Activated naive CD4-positive, alpha-beta T cell (primary cell): ENCODE data around the gene IZUMO1.

Experiments
- DNase-seq, 4 experiments: peaks; one replicate each; lab custom pipeline; 2025; lab: John Stamatoyannopoulos, UW

The IZUMO1 gene

DNA sequence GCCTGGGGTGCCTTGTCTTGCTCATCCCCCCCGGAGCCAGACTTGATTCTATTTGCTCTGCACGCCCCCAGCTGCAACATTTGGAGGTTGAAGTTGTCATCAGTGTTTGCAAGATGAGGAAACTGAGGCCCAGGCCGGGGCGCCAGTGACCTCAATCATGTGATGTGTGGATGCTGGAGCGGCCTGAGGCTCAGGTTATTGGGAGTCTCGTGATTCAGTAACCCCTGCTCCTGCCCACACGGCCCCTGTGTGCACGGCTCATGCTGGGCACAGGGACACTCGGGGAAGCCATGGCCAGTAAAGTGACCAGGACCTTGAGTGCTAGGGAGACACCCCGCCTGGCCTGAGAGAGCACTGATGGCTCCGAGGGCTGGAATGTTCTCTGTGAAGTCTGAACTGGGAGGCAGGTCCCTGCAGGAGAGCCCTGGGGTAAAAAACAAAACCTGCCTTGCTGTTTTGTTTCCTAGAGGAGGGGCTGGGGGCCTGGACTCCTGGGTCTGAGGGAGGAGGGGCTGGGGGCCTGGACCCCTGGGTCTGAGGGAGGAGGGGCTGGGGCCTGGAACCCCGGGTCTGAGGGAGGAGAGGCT, 10.5 kb upstream of the IZUMO1 start:
- DNase-seq, result no peak

- no peak for DNase-seq
Observed at GRCh38 chr19:48756686-48757085, 10.0 kb upstream of the IZUMO1 start.

DNA sequence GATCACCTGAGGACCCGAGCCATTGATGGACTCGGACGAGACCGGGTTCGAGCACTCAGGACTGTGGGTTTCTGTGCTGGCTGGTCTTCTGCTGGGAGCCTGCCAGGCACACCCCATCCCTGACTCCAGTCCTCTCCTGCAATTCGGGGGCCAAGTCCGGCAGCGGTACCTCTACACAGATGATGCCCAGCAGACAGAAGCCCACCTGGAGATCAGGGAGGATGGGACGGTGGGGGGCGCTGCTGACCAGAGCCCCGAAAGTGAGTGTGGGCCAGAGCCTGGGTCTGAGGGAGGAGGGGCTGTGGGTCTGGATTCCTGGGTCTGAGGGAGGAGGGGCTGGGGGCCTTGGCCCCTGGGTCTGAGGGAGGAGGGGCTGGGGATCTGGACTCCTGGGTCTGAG, 9.5 kb upstream of the IZUMO1 start:
- no peak for DNase-seq

DNA sequence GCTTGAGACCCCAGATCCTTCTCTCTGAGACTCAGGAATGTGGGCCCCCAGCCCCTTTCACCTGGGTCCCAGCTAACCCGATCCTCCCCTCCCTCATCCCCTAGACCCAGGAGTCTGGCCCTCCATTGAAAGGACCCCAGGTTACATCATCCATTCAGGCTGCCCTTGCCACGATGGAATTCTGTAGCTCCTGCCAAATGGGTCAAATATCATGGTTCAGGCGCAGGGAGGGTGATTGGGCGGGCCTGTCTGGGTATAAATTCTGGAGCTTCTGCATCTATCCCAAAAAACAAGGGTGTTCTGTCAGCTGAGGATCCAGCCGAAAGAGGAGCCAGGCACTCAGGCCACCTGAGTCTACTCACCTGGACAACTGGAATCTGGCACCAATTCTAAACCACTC, 9.1 kb upstream of the IZUMO1 start:
- DNase-seq, result no peak

GRCh38 chr19:48755084-48755641, 8.5 kb upstream of the IZUMO1 start, which contains the start of gene FGF21:
Gene FGF21, plus strand, starts transcription at chr19:48755524. Its CDS starts 713 bp downstream, at chr19:48756237.
- DNase-seq, result no peak

GRCh38 chr19:48752496-48753365, 6.0 kb upstream of the IZUMO1 start, which contains the start of gene FUT1:
Gene FUT1, minus strand, starts transcription at chr19:48752641. Its CDS starts 1,360 bp downstream, at chr19:48751281.
- peak in 1 of 4 experiments; percentile 24 for DNase-seq

- no peak for DNase-seq
Observed at GRCh38 chr19:48751845-48752495, 5.3 kb upstream of the IZUMO1 start.

- DNase-seq, result no peak
Observed at GRCh38 chr19:48750771-48751504, 4.2 kb upstream of the IZUMO1 start.

- no peak for DNase-seq
Observed at GRCh38 chr19:48750351-48750750, 3.6 kb upstream of the IZUMO1 start.

DNA sequence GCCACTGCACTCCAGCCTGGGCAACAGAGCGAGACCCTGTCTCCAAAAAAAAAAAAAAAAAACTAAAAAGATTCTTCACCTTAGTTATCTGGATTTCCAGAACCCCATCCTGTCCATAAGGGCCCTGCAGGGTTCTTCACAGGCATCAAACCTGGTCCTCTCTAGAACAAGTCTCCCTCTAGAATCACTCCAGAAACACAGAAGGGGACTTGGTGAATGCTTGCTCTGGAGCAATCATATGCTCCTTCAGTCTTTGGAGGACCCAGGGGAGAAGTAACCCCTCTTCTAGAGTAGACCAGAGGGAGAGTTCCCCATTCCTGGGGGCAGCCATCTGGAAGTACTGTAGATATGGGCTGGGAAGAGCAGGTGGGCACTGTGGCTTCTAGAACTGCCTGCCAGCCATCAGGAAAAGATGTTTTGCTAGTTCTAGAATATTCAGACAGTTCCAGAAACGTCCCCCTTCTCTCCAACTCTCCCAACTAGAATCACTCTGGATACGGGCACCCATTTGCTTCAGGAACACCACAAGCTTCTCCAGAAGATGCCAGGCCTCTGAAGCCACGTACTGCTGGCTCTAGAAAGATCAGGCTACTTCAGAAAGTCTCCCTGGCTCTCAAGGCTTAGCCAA, 3.0 kb upstream of the IZUMO1 start:
- no peak for DNase-seq

- no peak for DNase-seq
Observed at GRCh38 chr19:48746110-48746509, 599 bp downstream of the IZUMO1 start.

DNA sequence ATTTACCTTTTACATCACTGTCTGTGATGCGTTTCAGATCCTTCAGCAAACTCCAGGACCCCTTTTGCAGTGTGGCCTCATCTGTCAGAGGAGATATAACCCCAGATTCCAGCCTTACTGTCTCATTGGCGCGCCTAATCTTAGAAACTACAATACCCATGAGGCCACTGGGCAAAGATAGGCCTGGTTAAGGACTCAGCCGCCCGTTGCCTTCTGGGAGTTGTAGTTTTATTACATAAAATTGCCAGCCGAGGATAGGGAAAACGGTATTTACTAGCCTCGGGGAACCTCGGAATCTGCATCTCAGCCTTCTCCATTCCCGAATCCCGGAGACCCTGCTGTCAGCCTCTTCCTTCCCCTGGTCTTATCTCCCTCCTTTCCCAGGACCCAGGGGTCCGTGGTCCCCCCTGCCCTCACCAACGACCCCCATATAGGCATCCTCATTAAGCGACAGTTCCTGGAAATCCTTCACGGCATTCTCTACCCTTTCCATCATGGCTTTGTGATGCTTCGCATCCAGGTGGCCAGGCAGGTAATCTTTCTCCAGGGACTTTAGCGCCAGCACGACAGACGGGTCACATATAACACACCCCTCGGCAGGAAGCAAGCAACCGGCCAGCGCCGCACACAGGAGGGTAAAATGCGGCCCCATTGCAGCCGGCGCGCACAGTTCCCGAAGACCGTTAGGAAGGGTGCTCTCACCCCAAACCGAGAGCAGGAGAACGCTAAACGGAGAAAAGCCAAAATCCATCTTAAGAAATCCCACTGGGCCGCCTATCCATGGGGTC, 1.3 kb downstream of the IZUMO1 start:
- DNase-seq, result peak in 1 of 4 experiments; percentile 14

DNA sequence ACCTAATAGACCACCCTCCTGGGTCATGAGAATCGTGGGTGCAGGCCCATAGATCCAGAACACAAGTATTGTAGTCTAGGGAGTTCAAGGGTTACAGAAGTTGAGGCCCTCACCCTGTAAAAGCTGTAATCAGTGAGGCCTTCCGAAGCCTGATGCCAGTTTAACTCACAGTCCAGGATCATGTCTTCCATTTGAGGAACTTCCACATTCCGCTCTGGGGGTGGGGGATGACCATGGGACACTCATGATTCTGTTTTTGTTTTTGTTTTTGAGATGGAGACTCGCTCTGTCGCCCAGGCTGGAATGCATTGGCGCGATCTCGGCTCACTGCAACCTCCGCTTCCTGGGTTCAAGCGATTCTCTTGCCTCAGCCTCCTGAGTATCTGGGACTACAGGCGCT, 4.6 kb downstream of the IZUMO1 start:
- no peak for DNase-seq

DNA sequence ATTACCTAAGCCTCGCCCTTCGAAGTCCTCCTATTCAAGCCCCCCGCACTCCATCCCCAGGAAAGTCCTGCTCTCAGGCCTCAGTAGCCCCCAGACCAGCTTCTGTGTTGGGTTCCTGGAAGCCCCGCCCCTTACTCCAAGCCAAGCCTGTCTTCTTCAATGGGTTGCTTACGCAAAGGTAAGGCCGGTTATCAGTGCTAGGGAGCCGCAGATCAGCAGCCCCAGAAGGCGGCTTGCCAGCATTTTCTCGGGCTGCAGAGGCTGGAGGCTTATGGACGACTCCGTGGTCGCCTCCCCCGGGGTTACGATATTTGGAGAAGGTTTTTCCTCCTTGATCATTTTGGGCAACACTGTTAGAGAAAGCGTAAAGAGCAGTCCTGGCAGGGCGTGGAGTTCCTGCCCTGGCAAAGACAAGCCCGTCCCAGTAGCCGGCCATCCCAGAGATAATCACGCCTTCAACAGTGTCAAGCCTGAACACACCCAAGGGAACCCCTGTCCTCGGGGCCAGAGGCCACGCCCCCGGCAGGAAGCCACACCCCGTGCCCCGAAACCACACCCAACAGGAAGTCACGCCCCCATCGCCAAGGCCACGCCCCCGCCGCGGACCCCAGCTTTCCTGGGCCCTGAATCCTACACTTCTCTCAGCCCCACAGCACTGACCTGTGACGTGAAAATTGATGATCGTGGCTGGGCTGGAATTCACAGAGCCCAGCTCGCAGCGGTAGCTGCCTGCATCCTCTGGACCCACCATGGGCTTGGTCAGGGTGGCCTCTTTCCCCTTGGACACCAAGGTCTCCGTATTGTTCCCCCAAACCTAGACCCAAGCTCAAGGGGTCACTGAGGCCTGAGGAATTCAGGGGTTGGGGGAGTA, 5.3 kb downstream of the IZUMO1 start:
- no peak for DNase-seq

- no peak for DNase-seq
Observed at GRCh38 chr19:48740164-48740972, 6.3 kb downstream of the IZUMO1 start, which contains the start of gene RASIP1. Gene RASIP1, minus strand, starts transcription at chr19:48740610. Its CDS starts 328 bp downstream, at chr19:48740282.

DNA sequence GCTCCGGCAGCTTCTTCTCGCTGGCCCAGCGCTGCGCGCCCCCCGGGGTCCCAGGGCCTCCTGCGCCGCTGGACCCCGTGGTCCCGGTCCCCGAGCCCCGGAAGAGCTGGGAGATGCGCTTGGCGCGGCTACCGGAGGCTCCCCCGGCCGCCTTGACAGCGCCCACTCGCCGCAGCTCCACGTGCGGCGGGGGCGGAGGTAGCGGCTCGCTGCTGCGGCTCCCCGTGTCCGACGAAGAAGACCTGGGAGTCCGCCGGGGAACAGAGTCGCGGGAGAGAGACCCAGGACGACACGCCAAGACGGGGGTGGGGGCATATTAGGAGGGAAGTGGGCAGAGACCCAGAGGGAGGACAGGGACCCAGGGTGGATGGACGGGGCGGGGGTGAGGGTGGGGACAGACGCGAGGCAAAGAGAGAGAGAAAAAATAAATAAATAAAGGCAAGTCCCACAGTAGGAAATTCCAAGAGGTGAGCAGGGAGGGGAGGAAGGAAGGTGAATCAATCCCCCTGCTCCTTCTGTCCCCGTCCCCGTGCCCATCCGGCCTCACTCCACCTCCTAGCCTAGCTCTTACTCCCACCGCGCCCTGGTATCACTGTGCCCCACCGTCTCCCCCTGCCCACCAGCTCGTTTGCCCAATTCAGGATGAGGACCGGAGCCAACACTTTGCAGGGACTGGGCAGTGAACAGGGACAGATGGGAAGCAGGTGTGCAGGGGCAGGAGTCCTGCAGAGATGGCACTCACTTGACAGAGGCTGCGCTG, 7.1 kb downstream of the IZUMO1 start:
- no peak for DNase-seq

GRCh38 chr19:48738557-48739403, 7.9 kb downstream of the IZUMO1 start:
- peak; percentile 68 to 91 (median 87) for DNase-seq
